Activated T-cell treated with anti-CD3 and anti-CD28 coated beads for 4 hours (primary cell): ENCODE measurements around the gene KAT2B.

Source experiments
- DNase-seq: peaks from one replicate; pipeline ENCODE4 v3.0.0-alpha.2; 2020

Gene KAT2B

DNA sequence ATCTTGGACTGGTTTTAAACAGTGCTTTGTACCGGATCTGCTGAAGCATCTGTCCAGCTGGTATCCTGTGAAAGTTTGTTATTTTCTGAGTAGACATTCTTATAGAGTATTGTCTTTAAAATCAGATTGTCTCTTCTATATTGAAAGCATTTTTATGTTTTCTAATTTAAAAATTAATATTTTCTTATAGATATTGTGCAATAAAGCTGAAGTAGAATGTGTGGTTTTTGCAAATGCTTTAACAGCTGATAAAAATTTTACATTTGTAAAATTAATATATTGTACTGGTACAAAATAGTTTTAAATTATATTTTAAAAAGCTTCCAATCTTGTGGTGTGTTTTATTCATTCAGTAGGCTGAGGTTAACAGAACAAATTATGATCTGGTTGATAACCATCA is 113.8 kb downstream of the KAT2B start:
- DNase-seq: no peak

DNA sequence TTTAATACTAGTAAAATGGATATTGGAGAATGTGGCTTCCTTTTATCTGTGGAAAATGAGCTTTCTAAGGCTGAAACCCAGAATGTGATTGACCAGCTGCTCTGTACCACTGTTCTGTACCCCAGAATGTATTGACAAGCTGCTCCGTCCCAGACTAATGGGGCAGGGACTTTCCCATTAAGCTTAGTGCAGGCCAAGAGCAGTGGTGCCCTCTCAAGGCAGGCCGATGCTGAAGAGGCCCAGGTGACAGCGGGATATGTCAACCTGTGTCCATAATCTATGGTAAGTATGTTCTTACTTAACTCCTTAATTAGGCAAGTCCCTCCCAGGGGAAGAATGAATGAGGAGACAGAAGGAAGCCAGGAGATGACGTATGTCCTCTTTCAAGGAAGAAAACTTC is 114.7 kb downstream of the KAT2B start:
- DNase-seq: no peak

DNA sequence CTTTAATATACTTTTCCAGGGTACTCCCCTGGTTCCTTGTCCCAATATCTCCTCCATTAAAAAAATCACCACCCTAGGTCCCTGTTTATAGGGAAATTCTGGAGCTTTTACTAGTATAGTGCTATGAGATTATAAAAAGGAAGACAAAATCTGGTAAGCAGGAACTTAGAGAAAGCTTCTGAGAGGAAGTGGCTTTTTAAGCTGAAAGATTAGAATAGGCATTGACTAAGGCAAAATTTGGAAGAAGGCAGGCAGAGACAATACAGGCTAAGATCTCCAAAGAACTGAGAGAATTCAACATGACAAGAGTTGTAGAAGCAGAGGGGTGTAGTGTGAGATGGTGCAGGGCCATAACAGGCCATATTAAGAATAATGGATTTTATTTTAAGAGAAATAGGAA is 120.0 kb downstream of the KAT2B start:
- DNase-seq: no peak

DNA sequence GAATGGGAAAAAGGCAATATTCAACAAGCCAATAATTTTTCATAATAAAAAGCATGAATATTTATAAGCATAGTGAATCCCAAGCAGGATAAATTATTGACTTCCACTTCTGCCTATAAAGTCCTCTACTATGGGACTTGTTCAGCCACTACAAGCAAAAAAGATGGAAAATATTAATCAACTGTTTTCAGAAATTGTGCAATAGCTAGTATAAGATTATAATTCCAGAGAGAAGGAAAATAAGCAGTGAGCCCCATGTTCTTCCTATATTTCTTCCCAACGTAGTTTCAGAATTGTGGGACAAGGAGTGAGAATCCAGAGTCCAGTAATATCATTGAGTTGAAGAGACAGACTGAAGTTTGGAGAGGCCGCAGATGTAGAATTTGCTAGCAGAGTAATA is 121.5 kb downstream of the KAT2B start:
- no peak for DNase-seq

DNA sequence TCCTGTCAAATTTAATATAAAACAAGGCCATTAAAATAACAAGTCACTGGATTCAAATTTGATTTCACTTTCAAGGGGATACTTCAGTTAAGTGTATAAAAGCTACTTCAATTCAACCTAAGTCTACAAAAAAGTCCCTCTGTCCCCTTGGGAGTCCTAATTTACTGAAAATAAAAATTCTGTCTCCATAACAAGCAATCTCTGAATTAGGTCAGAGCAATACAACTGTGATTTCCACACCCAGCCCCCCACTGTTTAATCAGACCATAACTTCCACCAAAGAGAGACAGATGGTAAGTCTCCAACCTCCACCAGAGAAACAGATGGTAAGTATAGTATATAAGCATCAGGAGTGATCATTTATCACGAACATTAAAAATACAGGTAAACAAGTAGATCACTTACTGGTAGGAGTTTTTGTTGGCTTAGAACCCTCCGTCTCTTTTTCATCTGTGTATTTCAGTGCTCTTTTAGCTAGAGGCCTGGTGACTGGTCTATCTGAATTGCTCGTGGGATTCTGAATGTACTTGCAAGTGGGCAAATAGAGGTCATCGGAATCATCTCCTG is 133.7 kb downstream of the KAT2B start:
- no peak for DNase-seq

DNA sequence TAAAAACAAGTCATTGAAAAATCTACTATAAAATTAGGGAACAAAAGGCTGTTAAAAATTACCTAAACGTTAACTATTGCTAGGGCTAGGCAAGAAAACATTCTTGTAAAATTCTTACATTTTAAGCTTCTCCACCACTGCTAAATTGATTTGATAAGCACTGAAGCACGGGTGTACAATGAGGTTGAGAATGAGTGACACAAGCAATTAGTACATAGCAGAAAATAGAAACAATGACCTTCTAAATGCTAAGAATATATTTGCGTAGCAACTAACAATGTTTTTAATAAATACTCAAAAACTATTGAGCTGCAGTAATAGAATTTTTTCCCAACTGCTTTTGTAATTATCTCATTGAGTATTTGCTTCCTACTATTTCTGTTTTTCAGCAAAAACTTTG is 141.0 kb downstream of the KAT2B start:
- no peak for DNase-seq

DNA sequence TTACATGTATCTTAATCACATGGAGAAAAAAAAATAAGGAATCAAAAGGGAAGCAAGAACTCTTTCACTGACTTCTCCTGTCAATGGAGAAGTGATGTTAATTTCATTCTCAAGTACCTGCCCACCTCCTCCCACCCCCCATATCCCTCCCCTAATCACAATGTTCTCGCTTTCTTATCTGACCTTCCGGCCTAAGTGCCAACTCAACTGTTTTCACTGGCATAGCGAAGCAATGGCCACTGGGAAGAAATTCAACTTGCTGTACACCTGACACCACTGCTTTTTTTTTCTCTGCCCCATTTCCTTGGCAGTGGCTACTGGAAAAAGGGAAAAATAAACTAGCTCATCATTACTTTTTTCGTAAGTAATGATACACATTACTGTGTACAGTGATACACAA is 142.0 kb downstream of the KAT2B start:
- no peak for DNase-seq

DNA sequence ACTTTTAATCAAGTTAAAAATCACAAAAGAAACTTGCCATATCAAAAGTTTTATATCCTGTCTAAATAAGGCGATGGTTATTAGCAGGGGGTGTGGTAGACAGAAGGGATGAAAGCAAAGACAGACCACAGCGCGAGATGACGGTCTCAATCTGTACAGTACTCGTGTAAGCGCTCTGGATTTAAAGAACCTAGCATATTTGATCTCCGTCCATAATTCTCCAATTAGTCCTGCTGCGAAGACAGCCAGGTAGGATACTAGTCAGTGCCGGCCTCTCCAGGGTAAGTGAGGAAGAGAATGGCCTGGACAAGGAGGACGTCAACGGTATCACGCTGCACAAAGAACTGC is 145.1 kb downstream of the KAT2B start:
- no peak for DNase-seq

DNA sequence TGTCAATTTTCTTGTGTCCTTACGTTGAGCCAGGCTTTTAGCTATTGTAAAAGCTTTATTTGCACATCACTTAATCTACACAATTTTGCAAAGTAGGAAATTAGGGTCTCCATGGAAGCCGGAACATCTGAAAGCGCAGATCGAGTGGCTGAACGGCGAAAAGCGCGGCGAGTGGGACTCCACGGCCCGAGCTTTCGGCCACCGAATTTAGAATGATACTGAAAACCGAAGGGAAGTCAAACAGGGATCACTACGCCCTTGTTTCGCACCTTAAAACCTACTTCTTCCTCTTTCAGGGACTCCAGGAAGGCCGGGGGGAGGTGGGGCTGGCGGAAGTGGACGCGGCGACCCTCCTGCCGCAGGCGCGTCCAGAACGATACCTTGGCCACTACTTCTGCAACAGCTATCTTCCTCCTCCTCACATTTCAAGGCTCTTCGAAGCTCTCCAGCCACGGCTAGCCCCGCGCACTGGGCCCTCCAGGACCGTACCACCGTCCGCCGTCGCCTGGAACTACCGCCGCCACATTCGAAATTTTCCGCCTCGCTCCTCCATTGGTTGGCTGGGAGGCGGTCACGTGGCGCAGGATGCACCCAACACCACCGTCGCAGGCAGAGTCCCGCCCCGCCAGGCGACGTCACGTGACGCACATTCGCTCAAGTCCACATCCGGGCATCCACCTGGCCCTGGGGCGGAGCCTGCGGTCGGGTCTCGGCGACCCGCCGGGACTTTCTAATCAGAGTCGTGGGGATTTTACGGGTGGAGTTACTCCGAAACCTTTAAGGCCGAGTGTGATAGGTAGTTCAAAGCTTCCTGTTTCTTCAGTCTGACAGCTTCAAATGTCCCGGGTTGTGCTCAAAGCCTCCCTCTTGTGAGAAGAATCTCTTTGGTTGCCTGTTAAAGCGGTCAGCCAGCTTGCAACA is 145.7 kb downstream of the KAT2B start, which contains the start of gene SGO1:
TSS of gene SGO1 (minus strand) at position 528 of the 921 bp plus-strand sequence. CDS start 2,179 bp downstream, outside the sequence.
- DNase-seq: peak; percentile 100

DNA sequence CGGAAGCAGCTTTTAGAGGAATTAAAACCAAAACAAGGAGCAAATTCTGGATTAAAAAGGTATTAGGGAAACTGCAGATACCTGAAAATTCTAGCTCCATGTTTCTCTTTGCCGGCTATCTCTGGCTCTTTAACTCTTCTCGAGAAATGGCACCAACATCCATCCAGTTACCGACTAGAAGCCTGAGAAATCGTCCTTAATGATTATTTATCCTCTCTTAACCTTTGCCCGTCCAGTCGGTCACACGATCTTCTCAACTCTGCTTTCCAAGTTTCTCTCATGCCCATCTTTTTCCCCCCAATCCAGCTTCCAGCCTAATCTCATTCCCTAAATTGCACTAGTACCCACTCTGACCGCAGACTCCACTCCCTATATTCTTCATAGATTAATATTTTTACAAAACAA is 146.4 kb downstream of the KAT2B start:
- no peak for DNase-seq

DNA sequence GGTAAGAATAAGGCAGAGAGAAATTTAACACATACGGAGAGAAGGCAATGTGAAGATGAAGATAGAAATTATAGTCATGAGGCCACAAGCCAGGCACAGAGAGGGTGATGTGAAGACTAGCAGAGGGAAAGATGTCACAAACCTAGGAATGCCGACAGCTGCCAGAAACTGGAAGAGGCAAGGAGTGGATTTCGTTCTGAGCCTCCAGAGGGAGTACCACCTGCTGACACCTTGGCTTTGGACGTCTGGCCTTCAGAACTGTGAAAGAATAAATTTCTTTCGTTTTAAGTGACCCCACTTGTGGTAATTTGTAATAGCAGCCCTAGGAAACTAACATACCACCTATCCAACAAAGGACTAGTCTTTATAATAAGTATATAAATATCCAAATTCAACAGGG is 150.7 kb downstream of the KAT2B start:
- DNase-seq: no peak

DNA sequence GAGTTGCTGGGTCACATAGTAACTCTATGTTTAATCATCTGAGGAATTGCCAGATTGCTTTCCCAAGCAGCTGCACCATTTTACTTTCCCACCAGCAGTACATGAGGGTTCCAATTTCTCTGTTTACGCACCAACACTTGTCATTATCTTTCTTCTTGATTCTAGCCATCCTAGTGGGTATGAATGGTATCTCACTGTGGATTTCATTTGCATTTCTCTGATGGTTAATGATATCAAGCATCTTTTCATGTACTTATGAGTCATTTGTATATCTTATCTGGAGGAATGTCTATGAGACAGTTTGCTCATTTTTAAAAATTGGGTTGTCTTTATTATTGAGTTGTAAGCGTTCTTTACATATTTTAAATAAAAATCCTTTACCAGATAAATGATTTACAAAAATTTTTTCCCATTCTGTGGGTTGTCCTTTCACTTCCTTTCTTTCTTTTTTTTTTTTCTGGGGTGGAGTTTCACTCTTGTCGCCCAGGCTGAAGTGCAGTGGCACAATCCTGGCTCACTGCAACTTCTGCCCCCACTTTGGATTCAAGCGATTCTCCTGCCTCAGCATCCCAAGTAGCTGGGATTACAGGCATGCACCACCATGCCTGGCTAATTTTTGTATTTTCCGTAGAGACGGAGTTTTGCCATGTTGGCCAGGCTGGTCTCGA is 154.7 kb downstream of the KAT2B start:
- DNase-seq: no peak

DNA sequence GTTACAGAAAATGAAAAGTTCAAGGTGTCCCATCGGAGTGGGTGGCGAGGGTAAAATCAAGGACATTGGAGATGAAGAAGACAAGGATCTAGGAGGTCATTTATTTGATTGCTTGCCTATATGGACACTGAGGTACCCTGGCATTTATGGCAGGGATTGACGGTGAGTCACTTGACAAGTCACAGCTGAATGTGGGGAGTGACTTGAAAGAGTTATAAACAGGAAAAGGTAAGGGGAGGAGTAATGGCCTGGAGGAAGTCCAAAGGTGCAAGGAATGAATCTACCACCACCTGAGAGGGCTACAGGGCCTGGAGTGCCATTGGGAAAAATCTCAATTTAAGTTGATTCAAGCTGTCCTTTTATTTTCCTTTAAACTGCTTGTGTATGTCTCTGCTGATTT is 157.5 kb downstream of the KAT2B start:
- DNase-seq: no peak

DNA sequence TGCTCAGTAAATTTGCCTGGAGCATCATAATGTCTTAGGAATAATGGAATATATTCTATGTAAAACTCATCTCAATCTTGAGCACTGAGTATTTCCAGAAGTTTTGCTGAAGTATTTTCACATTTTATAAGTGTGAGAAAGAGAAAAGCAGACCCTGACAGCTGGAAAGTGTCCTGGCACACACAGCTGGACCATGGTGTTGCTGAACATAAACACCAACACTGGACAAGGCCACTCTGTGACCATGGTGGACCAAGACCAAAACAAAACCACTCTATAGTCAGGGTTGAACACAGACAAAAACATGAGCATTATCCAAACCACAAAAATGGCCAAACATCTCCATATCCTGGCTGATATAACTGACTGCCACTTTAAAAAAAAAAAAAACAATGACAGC is 160.9 kb downstream of the KAT2B start:
- DNase-seq: no peak
